OCI-LY3 (cell line): ENCODE measurements around the gene TAPBP.

Source experiments
- H2AFZ ChIP-seq: fragments of 200-600, 300-600 bp; shearing (Covaris generic); 2 replicates; pipeline ENCODE4 v1.6.0; 2014; ENCODE audit warnings: antibody characterized with exemption, low read depth, low read length
- H3K27ac ChIP-seq: fragments of 200-600, 300-600 bp; sonication (generic); 2 replicates; pipeline ENCODE4 v1.5.1; 2014; ENCODE audit warnings: mild to moderate bottlenecking, low read length, moderate library complexity, mixed read lengths
- H3K27me3 ChIP-seq: fragments of 200-600, 300-600 bp; sonication (generic); 2 replicates; pipeline ENCODE4 v1.6.1; 2014; ENCODE audit warnings: low read depth, low read length, mixed read lengths
- H3K36me3 ChIP-seq: fragments of 200-600, 300-600 bp; sonication (generic); replicated peaks from 2 replicates; pipeline ENCODE3; 2014; ENCODE audit warnings: low read depth, low read length, mixed read lengths
- H3K4me1 ChIP-seq: fragments of 300-600, 200-600 bp; sonication (generic); 2 replicates; pipeline ENCODE4 v1.6.1; 2014; ENCODE audit warnings: low read length, mixed read lengths
- H3K4me2 ChIP-seq: fragments of 200-600, 300-600 bp; sonication (generic); 2 replicates; pipeline ENCODE4 v1.6.1; 2014; ENCODE audit warnings: low read length, mixed read lengths
- H3K4me3 ChIP-seq: fragments of 300-600, 200-600 bp; sonication (generic); 2 replicates; pipeline ENCODE4 v1.5.1; 2014; ENCODE audit warnings: antibody characterized with exemption, mild to moderate bottlenecking, low read length, moderate library complexity
- H3K79me2 ChIP-seq: fragments of 300-600, 200-600 bp; shearing (Covaris generic); 2 replicates; pipeline ENCODE4 v1.6.1; 2014; ENCODE audit warnings: mild to moderate bottlenecking, low read length, mixed read lengths
- H3K9ac ChIP-seq: fragments of 300-600, 200-600 bp; shearing (Covaris generic); 2 replicates; pipeline ENCODE4 v1.6.0; 2014; ENCODE audit warnings: mild to moderate bottlenecking, low read length, moderate library complexity
- H3K9me3 ChIP-seq: fragments of 200-600, 300-600 bp; shearing (Covaris generic); 2 replicates; pipeline ENCODE4 v1.6.1; 2014; ENCODE audit warnings: low read length, mixed read lengths; ENCODE audit not compliant: insufficient read depth
- H4K20me1 ChIP-seq: fragments of 200-600, 300-600 bp; sonication (generic); 2 replicates; pipeline ENCODE4 v1.6.1; 2016; ENCODE audit warnings: low read length, mixed read lengths; ENCODE audit not compliant: insufficient read depth
- CTCF ChIP-seq: fragments of 200-600, 300-600 bp; sonication (generic); IDR thresholded peaks from 2 replicates; pipeline ENCODE4 v1.5.1; 2014; ENCODE audit warnings: antibody characterized with exemption, low read length, low read depth
- EZH2phosphoT487 ChIP-seq: fragments of 200-600 bp; shearing (Covaris generic); IDR thresholded peaks from 2 replicates; pipeline ENCODE4 v1.6.1; 2018; ENCODE audit warnings: antibody characterized with exemption, mixed run types, low read depth

Gene TAPBP

GRCh38 chr6:33259032-33259431 lies 54.8 kb downstream of the TAPBP start:
- H3K4me3 ChIP-seq = no peak overlapping the region
- no peaks in the 10 kb centered on the region for H3K27me3 ChIP-seq
- no peaks in the 10 kb centered on the region for H3K9me3 ChIP-seq
- no peaks in the 10 kb centered on the region for H3K36me3 ChIP-seq
- H4K20me1 ChIP-seq = no peaks in the 10 kb centered on the region
- no peak overlapping the region for H2AFZ ChIP-seq
- H3K4me1 ChIP-seq = no peaks in the 10 kb centered on the region
- TF ChIP-seq EZH2phosphoT487 = no peak
- TF ChIP-seq CTCF = no peak
- no peak overlapping the region for H3K9ac ChIP-seq
- H3K27ac ChIP-seq = no peak overlapping the region
- H3K79me2 ChIP-seq = no peaks in the 10 kb centered on the region
- H3K4me2 ChIP-seq = no peak overlapping the region

DNA sequence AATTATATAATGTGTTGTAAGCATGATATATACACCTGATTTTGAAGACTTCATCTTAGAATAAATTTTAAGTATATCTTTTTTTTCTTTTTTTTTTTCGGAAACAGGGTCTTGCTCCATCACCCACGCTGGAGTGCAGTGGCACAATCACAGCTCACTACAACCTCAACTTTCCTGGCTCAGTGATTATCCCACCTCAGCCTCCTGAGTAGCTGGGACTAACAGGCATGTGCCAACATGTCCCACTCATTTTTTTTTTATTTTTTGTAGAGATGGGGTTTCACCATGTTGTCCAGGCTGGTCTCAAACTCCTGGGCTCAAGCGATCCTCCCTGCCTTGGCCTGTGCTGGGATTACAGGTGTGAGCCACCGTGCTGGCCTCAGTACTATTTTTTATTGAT lies 59.3 kb downstream of the TAPBP start:
- Histone ChIP-seq H3K27me3 (no peaks in the 10 kb centered on the region), H2AFZ (no peak overlapping the region), H3K36me3 (peaks cover 3% of the 10 kb centered on the region), H3K4me1 (peaks cover 7% of the 10 kb centered on the region), H4K20me1 (no peaks in the 10 kb centered on the region), H3K9me3 (no peaks in the 10 kb centered on the region), H3K4me2 (no peak overlapping the region), H3K27ac (no peak overlapping the region), H3K4me3 (no peak overlapping the region), H3K79me2 (no peaks in the 10 kb centered on the region; the same call in 1 of the 2 replicates), H3K9ac (no peak overlapping the region)
- TF ChIP-seq CTCF (no peak), EZH2phosphoT487 (no peak)

DNA sequence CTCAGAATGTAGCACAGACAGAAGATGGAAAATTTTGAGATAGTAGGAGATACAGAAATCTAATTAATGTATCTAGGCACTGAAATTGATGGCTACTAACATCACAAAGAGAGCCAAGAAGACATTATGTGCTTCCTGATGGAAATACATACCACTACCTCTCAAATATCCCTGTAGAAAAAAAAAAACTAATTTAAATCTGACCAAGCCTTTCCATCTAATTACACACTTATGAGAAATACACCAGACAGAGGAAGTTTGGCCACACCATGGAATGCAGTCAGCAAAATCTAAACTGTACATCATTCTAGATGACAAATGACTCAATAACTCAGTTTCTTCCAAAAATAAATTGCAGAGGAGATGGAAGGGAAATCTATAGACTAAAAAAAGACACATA lies 61.1 kb downstream of the TAPBP start:
- H3K36me3 ChIP-seq = peaks cover 3% of the 10 kb centered on the region
- H3K9ac ChIP-seq = no peak overlapping the region
- no peak for TF ChIP-seq EZH2phosphoT487
- no peak for TF ChIP-seq CTCF
- H3K79me2 ChIP-seq = no peaks in the 10 kb centered on the region; the same call in 1 of the 2 replicates
- H3K27ac ChIP-seq = no peak overlapping the region
- H3K27me3 ChIP-seq = no peaks in the 10 kb centered on the region
- H3K4me1 ChIP-seq = peaks cover 7% of the 10 kb centered on the region
- no peaks in the 10 kb centered on the region for H3K9me3 ChIP-seq
- no peak overlapping the region for H3K4me2 ChIP-seq
- H3K4me3 ChIP-seq = no peak overlapping the region
- H2AFZ ChIP-seq = no peak overlapping the region
- H4K20me1 ChIP-seq = no peaks in the 10 kb centered on the region

DNA sequence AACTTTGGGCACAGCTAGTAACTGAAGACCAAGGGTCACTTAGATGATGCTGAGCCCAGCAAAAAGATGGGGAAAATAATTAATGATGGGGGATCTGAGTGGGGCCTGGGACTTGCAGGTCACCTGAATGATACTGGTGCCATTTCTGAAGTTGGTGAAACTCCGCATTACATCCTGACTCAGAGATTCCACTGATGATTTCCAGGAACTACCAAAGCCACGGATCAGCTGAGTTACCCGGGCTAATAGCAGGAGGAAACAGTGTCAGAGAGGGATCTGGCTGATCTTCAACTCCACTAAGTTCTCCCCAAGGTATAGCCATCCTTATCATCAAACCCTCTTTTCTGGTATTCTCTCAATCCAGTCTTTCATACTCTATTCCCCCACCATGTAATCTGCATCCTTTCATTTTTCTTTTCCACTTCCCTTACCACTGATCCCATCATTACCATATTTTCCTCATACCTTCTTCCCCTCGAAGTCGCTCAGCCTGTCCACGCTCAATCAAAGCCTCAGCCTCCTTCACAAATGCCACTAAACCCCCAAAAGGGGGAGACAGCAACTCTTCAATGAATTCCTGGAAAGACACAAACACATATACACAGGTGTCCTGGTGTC lies 62.4 kb downstream of the TAPBP start:
- Histone ChIP-seq H3K36me3 (peaks cover 3% of the 10 kb centered on the region), H3K4me1 (peaks cover 7% of the 10 kb centered on the region), H3K9me3 (no peaks in the 10 kb centered on the region), H2AFZ (no peak overlapping the region), H3K79me2 (no peaks in the 10 kb centered on the region; the same call in 1 of the 2 replicates), H3K4me3 (no peak overlapping the region), H3K27me3 (no peaks in the 10 kb centered on the region), H3K27ac (no peak overlapping the region), H3K9ac (no peak overlapping the region), H4K20me1 (no peaks in the 10 kb centered on the region), H3K4me2 (no peak overlapping the region)
- TF ChIP-seq EZH2phosphoT487 (no peak), CTCF (no peak)
